HepG2 (cell line): Measurements from ENCODE around the gene ATP6V1G2. TPM values are rescaled to one million over a fixed set of nuclear protein-coding genes. Genes with fewer than 3 reads are reported as not detected.

Source experiments
- CBX2 ChIP-seq, 2 experiments: fragments of 200-600 bp in 1 of 2; sonication (generic); formaldehyde crosslinking in 1 of 2; IDR thresholded peaks; 2 replicates each; pipeline versions ENCODE4 v1.7.0 to v1.8.1; 2018 to 2022; ENCODE audit warnings: low read depth in 2 of 2, low read length in 1 of 2, mild to moderate bottlenecking in 1 of 2, missing genetic modification reagents in 1 of 2
- DPF2 ChIP-seq: sonication (generic); formaldehyde crosslinking; IDR thresholded peaks from 2 replicates; pipeline ENCODE4 v1.4.0; 2020; ENCODE audit warnings: mild to moderate bottlenecking, low read depth, missing genetic modification reagents, borderline replicate concordance
- GATAD2A ChIP-seq: IDR thresholded peaks from 2 replicates; pipeline ENCODE4 v1.6.1; 2016
- HMGA1 ChIP-seq: sonication (generic); formaldehyde crosslinking; conservative IDR thresholded peaks from 2 replicates; pipeline ENCODE4 v1.4.0; 2020; ENCODE audit warnings: missing genetic modification reagents
- JUN ChIP-seq: sonication (generic); formaldehyde crosslinking; IDR thresholded peaks from 2 replicates; pipeline ENCODE4 v1.4.0; 2020; ENCODE audit warnings: mild to moderate bottlenecking, missing genetic modification reagents
- KLF12 ChIP-seq: sonication (generic); formaldehyde crosslinking; IDR thresholded peaks from 2 replicates; pipeline ENCODE4 v1.4.0; 2020; ENCODE audit warnings: missing genetic modification reagents, borderline replicate concordance
- NR2F1 ChIP-seq, 2 experiments: fragments of 450-650 bp in 1 of 2; formaldehyde crosslinking in 1 of 2; IDR thresholded peaks; 2 replicates each; pipeline versions ENCODE4 v1.5.0 to v1.6.1; 2016 to 2020; ENCODE audit warnings: mild to moderate bottlenecking in 1 of 2, missing compliant biosample characterization in 1 of 2, missing genetic modification reagents in 1 of 2, moderate library complexity in 1 of 2
- SNAI1 ChIP-seq: sonication (generic); formaldehyde crosslinking; IDR thresholded peaks from 2 replicates; pipeline ENCODE4 v1.5.0; 2020; ENCODE audit warnings: mild to moderate bottlenecking, missing genetic modification reagents, borderline replicate concordance
- SSRP1 ChIP-seq: IDR thresholded peaks from 2 replicates; pipeline ENCODE4 v1.6.1; 2016; ENCODE audit warnings: control low read depth
- TOE1 ChIP-seq: sonication (generic); formaldehyde crosslinking; IDR thresholded peaks from 2 replicates; pipeline ENCODE4 v1.4.0; 2020; ENCODE audit warnings: mild to moderate bottlenecking, missing genetic modification reagents
- WIZ ChIP-seq: sonication (generic); formaldehyde crosslinking; IDR thresholded peaks from 2 replicates; pipeline ENCODE4 v1.5.1; 2020; ENCODE audit warnings: mild to moderate bottlenecking, missing genetic modification reagents
- ZBTB7B ChIP-seq: sonication (generic); formaldehyde crosslinking; IDR thresholded peaks from 2 replicates; pipeline ENCODE4 v1.4.0; 2020; ENCODE audit warnings: missing genetic modification reagents
- ZMAT5 ChIP-seq: sonication (generic); formaldehyde crosslinking; IDR thresholded peaks from 2 replicates; pipeline ENCODE4 v1.5.0; 2020; ENCODE audit warnings: mild to moderate bottlenecking, low read depth, missing genetic modification reagents, borderline replicate concordance
- ZNF101 ChIP-seq: sonication (generic); formaldehyde crosslinking; IDR thresholded peaks from 2 replicates; pipeline ENCODE4 v1.4.0; 2020; ENCODE audit warnings: mild to moderate bottlenecking, low read depth, missing genetic modification reagents, borderline replicate concordance
- ZNF281 ChIP-seq: sonication (generic); formaldehyde crosslinking; IDR thresholded peaks from 2 replicates; pipeline ENCODE4 v1.4.0; 2020; ENCODE audit warnings: missing genetic modification reagents, borderline replicate concordance
- ZNF34 ChIP-seq: sonication (generic); formaldehyde crosslinking; IDR thresholded peaks from 2 replicates; pipeline ENCODE4 v1.4.0; 2020; ENCODE audit warnings: mild to moderate bottlenecking, missing genetic modification reagents, borderline replicate concordance
- ZNF577 ChIP-seq: sonication (generic); formaldehyde crosslinking; IDR thresholded peaks from 2 replicates; pipeline ENCODE4 v1.4.0; 2020; ENCODE audit warnings: mild to moderate bottlenecking, low read depth, missing genetic modification reagents, borderline replicate concordance
- ZNF670 ChIP-seq: sonication (generic); formaldehyde crosslinking; IDR thresholded peaks from 2 replicates; pipeline ENCODE4 v1.8.0; 2022; ENCODE audit warnings: mild to moderate bottlenecking, missing genetic modification reagents, borderline replicate concordance
- ZNF75D ChIP-seq: sonication (generic); formaldehyde crosslinking; IDR thresholded peaks from 2 replicates; pipeline ENCODE4 v1.8.1; 2023; ENCODE audit warnings: missing genetic modification reagents, mild to moderate bottlenecking, borderline replicate concordance
- ZNF790 ChIP-seq: sonication (generic); formaldehyde crosslinking; IDR thresholded peaks from 2 replicates; pipeline ENCODE4 v1.8.0; 2022; ENCODE audit warnings: missing genetic modification reagents, mild to moderate bottlenecking, borderline replicate concordance
- ZSCAN30 ChIP-seq: sonication (generic); formaldehyde crosslinking; IDR thresholded peaks from 2 replicates; pipeline ENCODE4 v1.5.0; 2020; ENCODE audit warnings: mild to moderate bottlenecking, missing genetic modification reagents
- polyA plus RNA-seq, 8 experiments: library from polyadenylated mRNA; depleted of rRNA in 3 of 8; stranded (reverse) in 7 of 8; unstranded in 1 of 8; fragments of >200 nt; fragmentation: Illumina TruSeq in 4 of 8; extraction: Trizol in 4 of 8; gene quantifications; 2 replicates each; pipeline versions ENCODE4 v1.2.1 to v1.2.3, GENCODE V29; 2011 to 2016; ENCODE audit warnings: low read depth in 4 of 8, missing spikeins in 1 of 8, mixed read lengths in 1 of 8; ENCODE audit not compliant: insufficient read depth in 1 of 8
- total RNA-seq, 5 experiments: library from RNA; depleted of rRNA; stranded (reverse); fragments of >200 nt; fragmentation: Illumina TruSeq; extraction: Trizol; gene quantifications; 2 replicates each; pipeline ENCODE4 v1.2.3, GENCODE V29; 2016; ENCODE audit warnings: low read depth in 1 of 5
- TF ChIP-seq, protein P1 (sequence below): sonication (generic); formaldehyde crosslinking; conservative IDR thresholded peaks from 2 replicates; pipeline ENCODE4 v1.4.0; 2020; ENCODE audit warnings: missing genetic modification reagents
- TF ChIP-seq, protein P2 (sequence below), 2 experiments: fragments of 450-650 bp in 1 of 2; sonication (generic) in 1 of 2; formaldehyde crosslinking; IDR thresholded peaks; 2 replicates each; pipeline versions ENCODE4 v1.5.0 to v1.8.0; 2020 to 2022; ENCODE audit warnings: mild to moderate bottlenecking in 1 of 2, missing genetic modification reagents in 1 of 2

Gene ATP6V1G2
- total and polyA plus RNA-seq, 2 of the 13 experiments (the other 11 are each of a cell fraction or from before 2014, with no cell fraction given) = 0.27 to 0.83 TPM

GRCh38 chr6:31580807-31581433, 34.5 kb upstream of the ATP6V1G2 start (continued):
- TF ChIP-seq DPF2 (CRISPR knock-in tag) (no peak), ZBTB7B (peak; percentile 99), ZNF34 (CRISPR knock-in tag) (no peak), TOE1 (CRISPR knock-in tag) (no peak), KLF12 (CRISPR knock-in tag) (peak; percentile 54; the same call in 1 of the 2 replicates), JUN (CRISPR knock-in tag) (no peak), ZNF670 (CRISPR knock-in tag) (no peak), ZSCAN30 (CRISPR knock-in tag) (no peak), ZNF790 (CRISPR knock-in tag) (no peak), ZMAT5 (CRISPR knock-in tag) (no peak), NR2F1 (CRISPR knock-in tag; IDR thresholded peaks at IDR 0.05) (no peak), WIZ (no peak; the same call in 1 of the 2 replicates), ZNF101 (CRISPR knock-in tag) (no peak), SSRP1 (CRISPR knock-in tag) (no peak), ZNF75D (CRISPR knock-in tag) (no peak), GATAD2A (CRISPR knock-in tag) (peak; percentile 79), ZNF281 (peak; percentile 15; the same call in 1 of the 2 replicates), CBX2 (IDR thresholded peaks at IDR 0.05; ENCODE audit: low read depth, low read length) (no peak), CBX2 (CRISPR knock-in tag; IDR thresholded peaks at IDR 0.05; ENCODE audit: low read depth) (peak; percentile 25; the same call in 1 of the 2 replicates), ZNF577 (CRISPR knock-in tag) (no peak), HMGA1 (CRISPR knock-in tag) (no peak), SNAI1 (CRISPR knock-in tag) (0 out of 2 replicates have a peak, but pooled peaks have one; percentile 41)
- TF ChIP-seq, protein P1, sequence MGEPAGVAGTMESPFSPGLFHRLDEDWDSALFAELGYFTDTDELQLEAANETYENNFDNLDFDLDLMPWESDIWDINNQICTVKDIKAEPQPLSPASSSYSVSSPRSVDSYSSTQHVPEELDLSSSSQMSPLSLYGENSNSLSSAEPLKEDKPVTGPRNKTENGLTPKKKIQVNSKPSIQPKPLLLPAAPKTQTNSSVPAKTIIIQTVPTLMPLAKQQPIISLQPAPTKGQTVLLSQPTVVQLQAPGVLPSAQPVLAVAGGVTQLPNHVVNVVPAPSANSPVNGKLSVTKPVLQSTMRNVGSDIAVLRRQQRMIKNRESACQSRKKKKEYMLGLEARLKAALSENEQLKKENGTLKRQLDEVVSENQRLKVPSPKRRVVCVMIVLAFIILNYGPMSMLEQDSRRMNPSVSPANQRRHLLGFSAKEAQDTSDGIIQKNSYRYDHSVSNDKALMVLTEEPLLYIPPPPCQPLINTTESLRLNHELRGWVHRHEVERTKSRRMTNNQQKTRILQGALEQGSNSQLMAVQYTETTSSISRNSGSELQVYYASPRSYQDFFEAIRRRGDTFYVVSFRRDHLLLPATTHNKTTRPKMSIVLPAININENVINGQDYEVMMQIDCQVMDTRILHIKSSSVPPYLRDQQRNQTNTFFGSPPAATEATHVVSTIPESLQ (CRISPR knock-in tag) = no peak
- TF ChIP-seq, protein P2, sequence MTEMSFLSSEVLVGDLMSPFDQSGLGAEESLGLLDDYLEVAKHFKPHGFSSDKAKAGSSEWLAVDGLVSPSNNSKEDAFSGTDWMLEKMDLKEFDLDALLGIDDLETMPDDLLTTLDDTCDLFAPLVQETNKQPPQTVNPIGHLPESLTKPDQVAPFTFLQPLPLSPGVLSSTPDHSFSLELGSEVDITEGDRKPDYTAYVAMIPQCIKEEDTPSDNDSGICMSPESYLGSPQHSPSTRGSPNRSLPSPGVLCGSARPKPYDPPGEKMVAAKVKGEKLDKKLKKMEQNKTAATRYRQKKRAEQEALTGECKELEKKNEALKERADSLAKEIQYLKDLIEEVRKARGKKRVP (CRISPR knock-in tag; IDR thresholded peaks at IDR 0.05) = 0 out of 4 replicates have a peak, but pooled peaks of 1 of the 2 experiments have one; percentile 12
